HCT116 (cell line): ENCODE results near the gene CDH23. TPM values are rescaled to one million over a fixed set of nuclear protein-coding genes. Genes with fewer than 3 reads are reported as not detected.

Experiments used
- ATAC-seq: fragments of 200-7000 bp; cut with Tn5 transposase; 2 replicates; pipeline ENCODE4 v1.9.1; 2020; ENCODE audit warnings: mild to moderate bottlenecking, moderate library complexity
- BruUV-seq: library from RNA; stranded (reverse); fragments of 400-500 nt; replicated peaks from 2 replicates; lab custom pipeline; 2021; lab: Mats Ljungman, UMichigan
- CTCF ChIA-PET: fragments of 300-600 bp; sonication (Branson Sonifier 250); formaldehyde crosslinking; loops from one replicate; lab custom pipeline; 2021; ENCODE audit warnings: antibody characterized with exemption; lab: Charles Lee
- POLR2A ChIA-PET: fragments of 300-600, 350-600 bp; sonication (Branson Sonifier 250); formaldehyde crosslinking; loops from one replicate; lab custom pipeline; 2021; ENCODE audit warnings: antibody characterized with exemption; lab: Charles Lee
- RAD21 ChIA-PET, 2 experiments: fragments of 300-600 bp; sonication (Branson Sonifier 250); formaldehyde crosslinking; loops; one replicate each; lab custom pipeline; 2023; ENCODE audit warnings: low total read pairs in 2 of 2; ENCODE audit not compliant: uncharacterized antibody in 2 of 2, unreplicated experiment in 2 of 2, low non-redundant PET in 1 of 2; lab: Charles Lee
- DNase-seq: peaks from one replicate; pipeline ENCODE4 v3.0.0-alpha.2; 2010; ENCODE audit warnings: low read depth, low spot score
- H2AFZ ChIP-seq: fragments of 200-600 bp; shearing (Covaris generic), sonication (generic); 2 replicates; pipeline ENCODE4 v1.6.1; 2017; ENCODE audit warnings: low read depth, mixed run types, mixed read lengths, antibody characterized with exemption, low read length; ENCODE audit not compliant: poor library complexity, severe bottlenecking
- H3K27ac ChIP-seq: 2 replicates; pipeline ENCODE4 v1.5.1; 2012; ENCODE audit warnings: low read depth, low read length
- H3K27me3 ChIP-seq: fragments of 200-600 bp; sonication (generic); 2 replicates; pipeline ENCODE4 v1.6.1; 2016; ENCODE audit warnings: mixed run types, low read length, mixed read lengths; ENCODE audit not compliant: insufficient read depth
- H3K36me3 ChIP-seq, 2 experiments: fragments of 200-500 bp in 1 of 2; fragments of 200-600 bp in 1 of 2; sonication (Bioruptor generic) in 1 of 2; sonication (generic) in 1 of 2; 2 replicates each; pipeline versions ENCODE4 v1.5.1 to v1.6.1; 2014 to 2016; ENCODE audit warnings: low read length in 2 of 2, inconsistent platforms in 1 of 2, mixed read lengths in 1 of 2, mixed run types in 1 of 2; ENCODE audit not compliant: insufficient read depth in 2 of 2, control insufficient read depth in 1 of 2
- H3K4me1 ChIP-seq, 2 experiments: fragments of 200-600 bp in 1 of 2; sonication (generic) in 1 of 2; 2 replicates each; pipeline versions ENCODE4 v1.5.1 to v1.6.1; 2012 to 2017; ENCODE audit warnings: low read length in 2 of 2, inconsistent platforms in 1 of 2, mild to moderate bottlenecking in 1 of 2, mixed read lengths in 1 of 2, mixed run types in 1 of 2, moderate library complexity in 1 of 2; ENCODE audit not compliant: insufficient read depth in 2 of 2, control insufficient read depth in 1 of 2
- H3K4me2 ChIP-seq: fragments of 200-600 bp; sonication (generic); 2 replicates; pipeline ENCODE4 v1.6.1; 2017; ENCODE audit warnings: mixed run types, low read length, mixed read lengths
- H3K4me3 ChIP-seq, 2 experiments: fragments of 200-600 bp in 1 of 2; sonication (generic) in 1 of 2; replicated peaks in 1 of 2; 2 replicates each; pipeline ENCODE4 v1.5.1; 2011 to 2016; ENCODE audit warnings: low read length in 2 of 2, control low read depth in 1 of 2, low read depth in 1 of 2, mild to moderate bottlenecking in 1 of 2, mixed read lengths in 1 of 2, mixed run types in 1 of 2
- H3K79me2 ChIP-seq: fragments of 200-600 bp; sonication (generic); 2 replicates; pipeline ENCODE4 v1.6.1; 2017; ENCODE audit warnings: mild to moderate bottlenecking, mixed run types, low read length, moderate library complexity, mixed read lengths; ENCODE audit not compliant: insufficient read depth
- H3K9ac ChIP-seq: fragments of 200-600 bp; sonication (generic); 2 replicates; pipeline ENCODE4 v1.6.1; 2016; ENCODE audit warnings: low read length, mixed read lengths
- H3K9me2 ChIP-seq: fragments of 200-600 bp; sonication (generic), shearing (Covaris generic); 2 replicates; pipeline ENCODE4 v1.6.1; 2017; ENCODE audit warnings: mixed run types, mild to moderate bottlenecking, moderate library complexity; ENCODE audit not compliant: insufficient read depth
- H3K9me3 ChIP-seq, 2 experiments: fragments of 200-500 bp in 1 of 2; fragments of 200-600 bp in 1 of 2; sonication (Bioruptor generic) in 1 of 2; sonication (generic) in 1 of 2; 2 replicates each; pipeline ENCODE4 v1.6.1; 2014 to 2017; ENCODE audit warnings: low read length in 2 of 2, mixed read lengths in 2 of 2, inconsistent platforms in 1 of 2, low read depth in 1 of 2, mild to moderate bottlenecking in 1 of 2, mixed run types in 1 of 2, moderate library complexity in 1 of 2; ENCODE audit not compliant: control insufficient read depth in 1 of 2, insufficient read depth in 1 of 2
- H4K20me1 ChIP-seq: fragments of 200-600 bp; sonication (generic), shearing (Covaris generic); 2 replicates; pipeline ENCODE4 v1.6.1; 2017; ENCODE audit warnings: mixed run types, mild to moderate bottlenecking, moderate library complexity; ENCODE audit not compliant: insufficient read depth
- ELF1 ChIP-seq: IDR thresholded peaks from 2 replicates; pipeline ENCODE4 v1.6.1; 2012; ENCODE audit warnings: low read depth, borderline replicate concordance
- EZH2 ChIP-seq: fragments of 200-600 bp; sonication (generic); IDR thresholded peaks from 2 replicates; pipeline ENCODE4 v1.6.1; 2017; ENCODE audit warnings: antibody characterized with exemption, mixed run types
- EZH2phosphoT487 ChIP-seq: fragments of 200-600 bp; IDR thresholded peaks from 2 replicates; pipeline ENCODE4 v1.6.1; 2018; ENCODE audit warnings: antibody characterized with exemption, borderline replicate concordance
- POLR2AphosphoS5 ChIP-seq: IDR thresholded peaks from 2 replicates; pipeline ENCODE4 v1.6.1; 2011; ENCODE audit warnings: mild to moderate bottlenecking, low read depth, low read length, moderate library complexity
- SRF ChIP-seq: IDR thresholded peaks from 2 replicates; pipeline ENCODE4 v1.6.1; 2012; ENCODE audit warnings: low read depth
- YY1 ChIP-seq: IDR thresholded peaks from 2 replicates; pipeline ENCODE4 v1.6.1; 2011; ENCODE audit warnings: low read length, low read depth, moderate library complexity, mild to moderate bottlenecking; ENCODE audit not compliant: insufficient replicate concordance; ENCODE audit errors: extremely low read depth
- ZNF274 ChIP-seq: fragments of 200-500 bp; sonication (Bioruptor generic); IDR thresholded peaks from 2 replicates; pipeline ENCODE4 v1.6.1; 2014; ENCODE audit warnings: mild to moderate bottlenecking, low read depth, low read length, inconsistent platforms
- intact Hi-C: fragments of 100-400 bp; cut with micrococcal nuclease; formaldehyde crosslinking; loops from 2 replicates; pipeline ENCODE4 v1.10.0; 2022
- total RNA-seq: library from RNA; stranded (reverse); gene quantifications from one replicate; pipeline ENCODE4 v1.2.1, GENCODE V29; 2021; ENCODE audit not compliant: unreplicated experiment
- TF ChIP-seq, protein P1 (sequence below), 3 experiments: fragments of 200-600 bp in 1 of 3; sonication (generic) in 1 of 3; IDR thresholded peaks in 2 of 3; conservative IDR thresholded peaks in 1 of 3; 2 replicates each; pipeline ENCODE4 v1.5.1; 2012 to 2017; ENCODE audit warnings: low read depth in 2 of 3, low read length in 2 of 3, antibody characterized with exemption in 1 of 3, borderline replicate concordance in 1 of 3, control low read depth in 1 of 3, mild to moderate bottlenecking in 1 of 3, mixed read lengths in 1 of 3, mixed run types in 1 of 3, moderate library complexity in 1 of 3; ENCODE audit not compliant: insufficient read depth in 1 of 3
- TF ChIP-seq, protein P2 (sequence below): IDR thresholded peaks from 2 replicates; pipeline ENCODE4 v1.6.1; 2012

The CDH23 gene
- total RNA-seq, 1 experiment from 2014 or later = not detected

DNA sequence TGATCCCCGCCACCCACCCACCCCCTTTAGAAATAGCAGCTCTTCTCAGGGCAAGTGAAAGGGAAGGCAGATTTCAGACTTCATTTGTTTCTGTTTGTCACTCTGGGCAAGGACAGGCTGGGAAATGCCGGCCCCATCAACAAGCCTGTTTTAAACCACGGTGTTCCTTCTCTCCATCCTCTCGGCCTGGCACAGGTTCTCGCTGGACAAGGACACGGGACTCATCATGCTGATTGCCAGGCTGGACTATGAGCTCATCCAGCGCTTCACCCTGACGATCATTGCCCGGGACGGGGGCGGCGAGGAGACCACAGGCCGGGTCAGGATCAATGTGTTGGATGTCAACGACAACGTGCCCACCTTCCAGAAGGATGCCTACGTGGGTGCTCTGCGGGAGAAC, 280.5 kb downstream of the CDH23 start:
- POLR2A ChIA-PET = no interaction called here
- no peaks in the 10 kb centered on the region for H3K36me3 ChIP-seq

DNA sequence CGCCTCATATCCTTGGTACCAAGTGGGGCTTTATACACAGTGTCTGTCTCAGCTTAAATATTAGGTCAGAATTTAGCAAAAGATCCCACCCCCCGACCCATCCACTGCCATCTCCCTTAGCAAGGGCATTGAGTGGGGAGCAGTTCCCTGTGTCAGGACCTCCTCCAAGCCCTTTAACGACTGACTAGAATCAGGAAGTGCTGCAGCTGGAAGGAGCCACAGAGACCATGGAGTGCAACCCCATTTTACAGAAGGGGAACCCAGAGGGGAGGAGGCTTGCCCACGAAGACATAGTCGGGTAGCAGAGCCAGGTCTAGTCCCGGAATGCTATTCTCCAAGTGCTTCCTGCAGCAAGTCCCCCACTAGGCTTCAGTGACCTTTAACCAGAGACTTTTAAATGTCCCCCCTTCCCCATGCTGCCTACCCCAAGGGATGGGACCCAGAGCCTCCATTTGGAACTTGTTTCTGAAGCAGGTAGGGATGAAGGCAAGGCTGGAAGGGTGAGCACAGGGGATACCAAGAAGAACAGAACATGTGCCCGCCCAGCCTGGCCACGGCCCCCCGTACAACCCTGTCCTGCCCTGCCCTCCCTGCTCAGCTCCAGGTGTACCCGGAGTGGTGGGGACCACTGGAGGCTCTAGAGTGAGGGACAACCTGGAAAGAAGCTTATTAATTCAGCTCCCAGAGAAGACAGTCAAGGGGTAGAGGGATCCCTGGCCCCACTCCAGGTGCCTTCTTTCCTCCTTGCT, 281.5 kb downstream of the CDH23 start:
- no peaks in the 10 kb centered on the region for H3K4me1 ChIP-seq
- H3K9ac ChIP-seq = no peak overlapping the region
- H3K27ac ChIP-seq = no peak overlapping the region
- no peak for ATAC-seq
- H3K9me2 ChIP-seq = no peaks in the 10 kb centered on the region
- intact Hi-C loops = no loop called here
- no peak for DNase-seq
- no peaks in the 10 kb centered on the region for H3K27me3 ChIP-seq
- H2AFZ ChIP-seq = no peak overlapping the region
- H3K79me2 ChIP-seq = no peaks in the 10 kb centered on the region
- CTCF ChIA-PET = no interaction called here
- RAD21 ChIA-PET = no interaction called here
- H3K9me3 ChIP-seq = no peaks in the 10 kb centered on the region
- no peak overlapping the region for H3K4me3 ChIP-seq
- POLR2A ChIA-PET = no interaction called here
- no TSS peak for BruUV-seq
- H3K36me3 ChIP-seq = no peaks in the 10 kb centered on the region
- TF ChIP-seq, protein P1, sequence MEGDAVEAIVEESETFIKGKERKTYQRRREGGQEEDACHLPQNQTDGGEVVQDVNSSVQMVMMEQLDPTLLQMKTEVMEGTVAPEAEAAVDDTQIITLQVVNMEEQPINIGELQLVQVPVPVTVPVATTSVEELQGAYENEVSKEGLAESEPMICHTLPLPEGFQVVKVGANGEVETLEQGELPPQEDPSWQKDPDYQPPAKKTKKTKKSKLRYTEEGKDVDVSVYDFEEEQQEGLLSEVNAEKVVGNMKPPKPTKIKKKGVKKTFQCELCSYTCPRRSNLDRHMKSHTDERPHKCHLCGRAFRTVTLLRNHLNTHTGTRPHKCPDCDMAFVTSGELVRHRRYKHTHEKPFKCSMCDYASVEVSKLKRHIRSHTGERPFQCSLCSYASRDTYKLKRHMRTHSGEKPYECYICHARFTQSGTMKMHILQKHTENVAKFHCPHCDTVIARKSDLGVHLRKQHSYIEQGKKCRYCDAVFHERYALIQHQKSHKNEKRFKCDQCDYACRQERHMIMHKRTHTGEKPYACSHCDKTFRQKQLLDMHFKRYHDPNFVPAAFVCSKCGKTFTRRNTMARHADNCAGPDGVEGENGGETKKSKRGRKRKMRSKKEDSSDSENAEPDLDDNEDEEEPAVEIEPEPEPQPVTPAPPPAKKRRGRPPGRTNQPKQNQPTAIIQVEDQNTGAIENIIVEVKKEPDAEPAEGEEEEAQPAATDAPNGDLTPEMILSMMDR (IDR thresholded peaks at IDR 0.05 in 2 of 3, conservative IDR thresholded peaks at IDR 0.05 in 1 of 3; ENCODE audit: borderline replicate concordance in 1 of 3, insufficient read depth in 1 of 3, low read depth in 2 of 3, low read length in 2 of 3) = no peak
- no peak for TF ChIP-seq ELF1
- no peak for TF ChIP-seq SRF
- no peak for TF ChIP-seq POLR2AphosphoS5
- no peak for TF ChIP-seq EZH2phosphoT487
- no peak for TF ChIP-seq YY1
- TF ChIP-seq EZH2 = no peak
- TF ChIP-seq ZNF274 = no peak
- H4K20me1 ChIP-seq = no peaks in the 10 kb centered on the region
- no peak overlapping the region for H3K4me2 ChIP-seq

More for the DNA sequence above, 280.5 kb downstream of the CDH23 start:
- no peaks in the 10 kb centered on the region for H3K79me2 ChIP-seq
- no TSS peak for BruUV-seq
- TF ChIP-seq, protein P2, sequence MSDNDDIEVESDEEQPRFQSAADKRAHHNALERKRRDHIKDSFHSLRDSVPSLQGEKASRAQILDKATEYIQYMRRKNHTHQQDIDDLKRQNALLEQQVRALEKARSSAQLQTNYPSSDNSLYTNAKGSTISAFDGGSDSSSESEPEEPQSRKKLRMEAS = no peak
- TF ChIP-seq, all 23 proteins: peak for 0
- Histone ChIP-seq H3K4me3 (no peak overlapping the region), H3K4me1 (no peaks in the 10 kb centered on the region), H3K4me2 (no peak overlapping the region), H4K20me1 (no peaks in the 10 kb centered on the region), H3K27me3 (no peaks in the 10 kb centered on the region), H3K9ac (no peak overlapping the region), H3K9me3 (no peaks in the 10 kb centered on the region), H3K27ac (no peak overlapping the region), H2AFZ (no peak overlapping the region), H3K9me2 (no peaks in the 10 kb centered on the region)
- no peak for ATAC-seq
- RAD21 ChIA-PET = no interaction called here
- intact Hi-C loops = no loop called here
- DNase-seq = no peak
- CTCF ChIA-PET = no interaction called here
